Measurements from ENCODE around the gene RCN2.
"Not testable (repeated sequence)": the region's sequence is repeated elsewhere in the genome, so short reads cannot be mapped to it uniquely, and the experiment has no call there.

GRCh38 chr15:76892836-76893235, 38.7 kb upstream of the RCN2 start:
- TF ChIP-seq POU6F1 (CRISPR knock-in tag; IDR thresholded peaks at IDR 0.05; ENCODE audit: borderline replicate concordance, low read depth); ZFP30 (CRISPR knock-in tag; IDR thresholded peaks at IDR 0.05); BACH2 (CRISPR knock-in tag; IDR thresholded peaks at IDR 0.05; ENCODE audit: borderline replicate concordance); OSR1 (CRISPR knock-in tag; IDR thresholded peaks at IDR 0.05); ZC3H10 (CRISPR knock-in tag; IDR thresholded peaks at IDR 0.05); GLIS3 (CRISPR knock-in tag; IDR thresholded peaks at IDR 0.05); SNAI2 (CRISPR knock-in tag; IDR thresholded peaks at IDR 0.05); ESRRG (CRISPR knock-in tag; IDR thresholded peaks at IDR 0.05); ZNF565 (CRISPR knock-in tag; conservative IDR thresholded peaks at IDR 0.05; ENCODE audit: low read depth): not testable (repeated sequence)
- TF ChIP-seq, protein P1, sequence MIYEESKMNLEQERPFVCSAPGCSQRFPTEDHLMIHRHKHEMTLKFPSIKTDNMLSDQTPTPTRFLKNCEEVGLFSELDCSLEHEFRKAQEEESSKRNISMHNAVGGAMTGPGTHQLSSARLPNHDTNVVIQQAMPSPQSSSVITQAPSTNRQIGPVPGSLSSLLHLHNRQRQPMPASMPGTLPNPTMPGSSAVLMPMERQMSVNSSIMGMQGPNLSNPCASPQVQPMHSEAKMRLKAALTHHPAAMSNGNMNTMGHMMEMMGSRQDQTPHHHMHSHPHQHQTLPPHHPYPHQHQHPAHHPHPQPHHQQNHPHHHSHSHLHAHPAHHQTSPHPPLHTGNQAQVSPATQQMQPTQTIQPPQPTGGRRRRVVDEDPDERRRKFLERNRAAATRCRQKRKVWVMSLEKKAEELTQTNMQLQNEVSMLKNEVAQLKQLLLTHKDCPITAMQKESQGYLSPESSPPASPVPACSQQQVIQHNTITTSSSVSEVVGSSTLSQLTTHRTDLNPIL (CRISPR knock-in tag; IDR thresholded peaks at IDR 0.05; ENCODE audit: low read depth), result not testable (repeated sequence)
- TF ChIP-seq, protein P2, sequence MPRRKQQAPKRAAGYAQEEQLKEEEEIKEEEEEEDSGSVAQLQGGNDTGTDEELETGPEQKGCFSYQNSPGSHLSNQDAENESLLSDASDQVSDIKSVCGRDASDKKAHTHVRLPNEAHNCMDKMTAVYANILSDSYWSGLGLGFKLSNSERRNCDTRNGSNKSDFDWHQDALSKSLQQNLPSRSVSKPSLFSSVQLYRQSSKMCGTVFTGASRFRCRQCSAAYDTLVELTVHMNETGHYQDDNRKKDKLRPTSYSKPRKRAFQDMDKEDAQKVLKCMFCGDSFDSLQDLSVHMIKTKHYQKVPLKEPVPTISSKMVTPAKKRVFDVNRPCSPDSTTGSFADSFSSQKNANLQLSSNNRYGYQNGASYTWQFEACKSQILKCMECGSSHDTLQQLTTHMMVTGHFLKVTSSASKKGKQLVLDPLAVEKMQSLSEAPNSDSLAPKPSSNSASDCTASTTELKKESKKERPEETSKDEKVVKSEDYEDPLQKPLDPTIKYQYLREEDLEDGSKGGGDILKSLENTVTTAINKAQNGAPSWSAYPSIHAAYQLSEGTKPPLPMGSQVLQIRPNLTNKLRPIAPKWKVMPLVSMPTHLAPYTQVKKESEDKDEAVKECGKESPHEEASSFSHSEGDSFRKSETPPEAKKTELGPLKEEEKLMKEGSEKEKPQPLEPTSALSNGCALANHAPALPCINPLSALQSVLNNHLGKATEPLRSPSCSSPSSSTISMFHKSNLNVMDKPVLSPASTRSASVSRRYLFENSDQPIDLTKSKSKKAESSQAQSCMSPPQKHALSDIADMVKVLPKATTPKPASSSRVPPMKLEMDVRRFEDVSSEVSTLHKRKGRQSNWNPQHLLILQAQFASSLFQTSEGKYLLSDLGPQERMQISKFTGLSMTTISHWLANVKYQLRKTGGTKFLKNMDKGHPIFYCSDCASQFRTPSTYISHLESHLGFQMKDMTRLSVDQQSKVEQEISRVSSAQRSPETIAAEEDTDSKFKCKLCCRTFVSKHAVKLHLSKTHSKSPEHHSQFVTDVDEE (CRISPR knock-in tag; IDR thresholded peaks at IDR 0.05), result not testable (repeated sequence)

All from SK-N-SH treated with all-trans-retinoic acid at 6 μM for 48 hours (cell line).